GM12865 (cell line): ENCODE measurements around the gene PLCB1.

Experiments used
- DNase-seq: peaks from one replicate; pipeline ENCODE4 v3.0.0; 2010; ENCODE audit warnings: low read depth
- H3K4me3 ChIP-seq: 2 replicates; pipeline ENCODE4 v1.5.1; 2011; ENCODE audit warnings: mild to moderate bottlenecking, low read depth, low read length, control low read depth
- CTCF ChIP-seq: IDR thresholded peaks from 2 replicates; pipeline ENCODE4 v1.5.1; 2011; ENCODE audit warnings: low read length, control low read depth, low read depth, inconsistent platforms; ENCODE audit not compliant: insufficient read depth; ENCODE audit errors: missing control alignments

Gene PLCB1

GRCh38 chr20:8780915-8781314 lies 648.8 kb downstream of the PLCB1 start:
- no peak for TF ChIP-seq CTCF
- no peak for DNase-seq
- no peak overlapping the region for H3K4me3 ChIP-seq

GRCh38 chr20:8782804-8783203 lies 650.7 kb downstream of the PLCB1 start:
- DNase-seq: no peak
- no peak for TF ChIP-seq CTCF
- H3K4me3 ChIP-seq: no peak overlapping the region

- TF ChIP-seq CTCF: no peak
- no peak overlapping the region for H3K4me3 ChIP-seq
- DNase-seq: no peak
Observed at GRCh38 chr20:8783734-8784133, 651.7 kb downstream of the PLCB1 start.

- DNase-seq: no peak
- no peak for TF ChIP-seq CTCF
- H3K4me3 ChIP-seq: no peak overlapping the region
Observed at GRCh38 chr20:8786383-8786782, 654.3 kb downstream of the PLCB1 start.

- DNase-seq: no peak
- H3K4me3 ChIP-seq: no peak overlapping the region
- no peak for TF ChIP-seq CTCF
Observed at GRCh38 chr20:8787090-8787489, 655.0 kb downstream of the PLCB1 start.

GRCh38 chr20:8788275-8788674 lies 656.2 kb downstream of the PLCB1 start:
- TF ChIP-seq CTCF: no peak
- no peak overlapping the region for H3K4me3 ChIP-seq
- no peak for DNase-seq

- TF ChIP-seq CTCF: no peak
- DNase-seq: no peak
- no peak overlapping the region for H3K4me3 ChIP-seq
Observed at GRCh38 chr20:8788831-8789230, 656.8 kb downstream of the PLCB1 start.
